ENCODE measurements around the gene MRPS31. TPM values are rescaled to one million over a fixed set of nuclear protein-coding genes. Genes with fewer than 3 reads are reported as not detected.

Gene MRPS31
- total RNA-seq, 1 experiment from 2014 or later = 37.0 TPM

GRCh38 chr13:40779049-40779448, 8.1 kb upstream of the MRPS31 start:
- H3K9me3 ChIP-seq = no peaks in the 10 kb centered on the region
- intact Hi-C loops (cut with micrococcal nuclease; ENCODE audit: unreplicated experiment) = loop anchor here (5.0 kb wide), 1 partner anchor 213 kb away; no protein-coding TSS in a partner anchor
- no peaks in the 10 kb centered on the region for H3K27me3 Mint-ChIP-seq (ENCODE audit: insufficient read depth, unreplicated experiment)
- no peaks in the 10 kb centered on the region for H3K36me3 ChIP-seq (ENCODE audit: control insufficient read depth, insufficient read depth, low read length)
- H3K27ac Mint-ChIP-seq (ENCODE audit: unreplicated experiment) = no peak overlapping the region
- H3K4me1 ChIP-seq = peaks cover 3% of the 10 kb centered on the region; the same call in 1 of the 2 replicates
- H3K27me3 ChIP-seq (replicated peaks; ENCODE audit: control insufficient read depth, insufficient read depth, low read length) = no peaks in the 10 kb centered on the region
- BruUV-seq (replicated peaks) = no TSS peak
- no peak for TF ChIP-seq CTCF (IDR thresholded peaks at IDR 0.05; ENCODE audit: insufficient read depth in 1 of 2, low read depth in 1 of 2, low read length in 1 of 2, severe bottlenecking in 1 of 2, unreplicated experiment in 1 of 2)
- H3K4me3 Mint-ChIP-seq (ENCODE audit: unreplicated experiment) = no peak overlapping the region
- no peak for DNase-seq
- no peak overlapping the region for H3K4me3 ChIP-seq (ENCODE audit: low read depth, low read length)
- ChIA-PET CTCF (no interaction called here), POLR2A (no interaction called here)
- no peaks in the 10 kb centered on the region for H3K36me3 Mint-ChIP-seq (ENCODE audit: insufficient read depth, unreplicated experiment)
- peaks cover 13% of the 10 kb centered on the region for H3K4me1 Mint-ChIP-seq (ENCODE audit: low read depth, unreplicated experiment)
- H3K9me3 Mint-ChIP-seq (ENCODE audit: unreplicated experiment) = no peaks in the 10 kb centered on the region

- TF ChIP-seq CTCF (IDR thresholded peaks at IDR 0.05; ENCODE audit: insufficient read depth in 1 of 2, low read depth in 1 of 2, low read length in 1 of 2, severe bottlenecking in 1 of 2, unreplicated experiment in 1 of 2) = no peak
- no peak for DNase-seq
- H3K27me3 Mint-ChIP-seq (ENCODE audit: insufficient read depth, unreplicated experiment) = no peaks in the 10 kb centered on the region
- peaks cover 13% of the 10 kb centered on the region for H3K4me1 Mint-ChIP-seq (ENCODE audit: low read depth, unreplicated experiment)
- H3K4me1 ChIP-seq = peaks cover 14% of the 10 kb centered on the region
- no peaks in the 10 kb centered on the region for H3K36me3 ChIP-seq (ENCODE audit: control insufficient read depth, insufficient read depth, low read length)
- no peaks in the 10 kb centered on the region for H3K36me3 Mint-ChIP-seq (ENCODE audit: insufficient read depth, unreplicated experiment)
- H3K27ac Mint-ChIP-seq (ENCODE audit: unreplicated experiment) = no peak overlapping the region
- CTCF ChIA-PET = interaction anchor here (0.9 to 1.4 kb wide), 7 partner anchors 9 to 1094 kb away, joined by 3 to 8 read pairs (median 4); partner anchors contain the start of gene SLC25A15
- intact Hi-C loops (cut with micrococcal nuclease; ENCODE audit: unreplicated experiment) = loop anchor here (1.0 to 5.0 kb wide), 5 partner anchors 37 to 1093 kb away; no protein-coding TSS in a partner anchor
- no TSS peak for BruUV-seq (replicated peaks)
- no peaks in the 10 kb centered on the region for H3K27me3 ChIP-seq (replicated peaks; ENCODE audit: control insufficient read depth, insufficient read depth, low read length)
- H3K9me3 ChIP-seq = no peaks in the 10 kb centered on the region
- H3K9me3 Mint-ChIP-seq (ENCODE audit: unreplicated experiment) = no peaks in the 10 kb centered on the region
- POLR2A ChIA-PET = no interaction called here
- peak overlapping the region; percentile 39 for H3K4me3 Mint-ChIP-seq (ENCODE audit: unreplicated experiment)
- no peak overlapping the region for H3K4me3 ChIP-seq (ENCODE audit: low read depth, low read length)
These were observed 6.8 kb upstream of the MRPS31 start for GRCh38 chr13:40777809-40778175.

GRCh38 chr13:40777166-40777808, 6.3 kb upstream of the MRPS31 start:
- H3K4me3 Mint-ChIP-seq (ENCODE audit: unreplicated experiment) = peak overlapping the region; percentile 39
- BruUV-seq (replicated peaks) = no TSS peak
- intact Hi-C loops (cut with micrococcal nuclease; ENCODE audit: unreplicated experiment) = loop anchor here (1.0 to 5.0 kb wide), 5 partner anchors 37 to 1093 kb away; no protein-coding TSS in a partner anchor
- ChIA-PET CTCF (interaction anchor here (0.9 to 1.4 kb wide), 7 partner anchors 10 to 1094 kb away, joined by 3 to 8 read pairs (median 4); partner anchors contain the start of gene SLC25A15), POLR2A (interaction anchor here (0.6 kb wide), 1 partner anchor 157 kb away, joined by 5 read pairs; no protein-coding TSS in a partner anchor)
- H3K9me3 ChIP-seq = no peaks in the 10 kb centered on the region
- H3K27ac Mint-ChIP-seq (ENCODE audit: unreplicated experiment) = no peak overlapping the region
- H3K27me3 Mint-ChIP-seq (ENCODE audit: insufficient read depth, unreplicated experiment) = no peaks in the 10 kb centered on the region
- H3K4me1 Mint-ChIP-seq (ENCODE audit: low read depth, unreplicated experiment) = peaks cover 13% of the 10 kb centered on the region
- no peaks in the 10 kb centered on the region for H3K9me3 Mint-ChIP-seq (ENCODE audit: unreplicated experiment)
- TF ChIP-seq CTCF (IDR thresholded peaks at IDR 0.05; ENCODE audit: insufficient read depth in 1 of 2, low read depth in 1 of 2, low read length in 1 of 2, severe bottlenecking in 1 of 2, unreplicated experiment in 1 of 2) = peak; percentile 82 to 92
- no peaks in the 10 kb centered on the region for H3K36me3 Mint-ChIP-seq (ENCODE audit: insufficient read depth, unreplicated experiment)
- H3K27me3 ChIP-seq (replicated peaks; ENCODE audit: control insufficient read depth, insufficient read depth, low read length) = no peaks in the 10 kb centered on the region
- peak overlapping the region; percentile 28 for H3K4me3 ChIP-seq (ENCODE audit: low read depth, low read length)
- peak in 1 of 2 experiments; percentile 73 for DNase-seq
- no peaks in the 10 kb centered on the region for H3K36me3 ChIP-seq (ENCODE audit: control insufficient read depth, insufficient read depth, low read length)
- peaks cover 19% of the 10 kb centered on the region for H3K4me1 ChIP-seq

Measured in Caco-2 (cell line).